ENCODE data around the gene ISM2. TPM values are rescaled to one million over a fixed set of nuclear protein-coding genes. Genes with fewer than 3 reads are reported as not detected.

ISM2 gene
- polyA plus RNA-seq, 1 of the 3 experiments (the other 2 are of a cell fraction): 0.20 TPM

- Histone ChIP-seq H3K36me3 (replicated peaks in 1 of 2; ENCODE audit: control insufficient read depth in 1 of 2, insufficient read depth in 2 of 2, low read length in 1 of 2) (no peaks in the 10 kb centered on the region), H3K9me2 (no peaks in the 10 kb centered on the region)
- peak; percentile 25 for DNase-seq
Observed at GRCh38 chr14:77489041-77489440, 9.6 kb downstream of the ISM2 start.

More at GRCh38 chr14:77489041-77489440, 9.6 kb downstream of the ISM2 start:
- Histone ChIP-seq H3K4me1 (ENCODE audit: control insufficient read depth in 1 of 2, insufficient read depth in 2 of 2, low read depth in 1 of 2, low read length in 1 of 2) (no peaks in the 10 kb centered on the region; a peak in 1 of 4 replicates), H3K9ac (no peak overlapping the region), H3K27ac (ENCODE audit: low read depth in 2 of 2, low read length in 1 of 2) (no peak overlapping the region), H3K27me3 (ENCODE audit: insufficient read depth) (no peaks in the 10 kb centered on the region), H3K9me3 (no peaks in the 10 kb centered on the region), H3K4me2 (no peak overlapping the region), H2AFZ (ENCODE audit: low read depth) (no peak overlapping the region), H4K20me1 (ENCODE audit: insufficient read depth) (no peaks in the 10 kb centered on the region), H3K4me3 (ENCODE audit: low read depth in 2 of 2, low read length in 1 of 2) (no peak overlapping the region), H3F3A (replicated peaks; ENCODE audit: insufficient read depth) (no peaks in the 10 kb centered on the region), H3K79me2 (ENCODE audit: insufficient read depth) (no peaks in the 10 kb centered on the region)
- TF ChIP-seq USF2 (IDR thresholded peaks at IDR 0.05; ENCODE audit: borderline replicate concordance, low read depth, low read length) (no peak), GATA2 (CRISPR knock-in tag; IDR thresholded peaks at IDR 0.05) (no peak), MEF2A (IDR thresholded peaks at IDR 0.05; ENCODE audit: borderline replicate concordance, low read depth) (no peak), JUND (IDR thresholded peaks at IDR 0.05) (no peak), ELF1 (IDR thresholded peaks at IDR 0.05) (no peak), ZBTB33 (IDR thresholded peaks at IDR 0.05; ENCODE audit: borderline replicate concordance, low read depth) (no peak), USF1 (IDR thresholded peaks at IDR 0.05; ENCODE audit: borderline replicate concordance, low read depth) (no peak), IRF3 (IDR thresholded peaks at IDR 0.05; ENCODE audit: low read depth, low read length) (no peak), RCOR1 (IDR thresholded peaks at IDR 0.05; ENCODE audit: low read length) (no peak)
- 79% methylated on average over 6 of the region's 6 CpGs for WGBS (ENCODE audit: low lambda C conversion rate)
- POLR2A ChIA-PET: no interaction called here
- CTCF ChIA-PET: interaction anchor here (1.3 kb wide), 1 partner anchor 11 kb away, joined by 3 read pairs; no protein-coding TSS in a partner anchor
